ENCODE data around the gene RHOB. TPM values are rescaled to one million over a fixed set of nuclear protein-coding genes. Genes with fewer than 3 reads are reported as not detected.

Gene RHOB
- total and polyA plus RNA-seq, 4 donors: 82.6 to 634 (median 160) TPM

- no peaks in the 10 kb centered on the region for H3K36me3 ChIP-seq (ENCODE audit: control insufficient read depth in 4 of 4, insufficient read depth in 3 of 4, low read depth in 1 of 4, low read length in 3 of 4)
- H3K4me3 ChIP-seq (ENCODE audit: low read depth in 1 of 3, low read length in 3 of 3): no peak overlapping the region
- no peaks in the 10 kb centered on the region for H3K9me3 ChIP-seq (ENCODE audit: control insufficient read depth in 4 of 4, low read length in 3 of 4)
- no peaks in the 10 kb centered on the region for H3K4me1 ChIP-seq (ENCODE audit: control insufficient read depth in 4 of 4, insufficient read depth in 4 of 4, low read length in 3 of 4)
- no peak for DNase-seq (ENCODE audit: low spot score)
- H3K9ac ChIP-seq (ENCODE audit: low read depth in 1 of 2, low read length in 2 of 2): no peak overlapping the region
- no peak overlapping the region for H3K27ac ChIP-seq (ENCODE audit: low read depth in 1 of 2, low read length in 2 of 2)
- H3K27me3 ChIP-seq (ENCODE audit: control insufficient read depth in 4 of 4, insufficient read depth in 4 of 4, low read length in 3 of 4): no peaks in the 10 kb centered on the region
- 86% methylated on average over 10 of the region's 10 CpGs for WGBS
- TF ChIP-seq JUND (IDR thresholded peaks at IDR 0.05) (no peak), YY1 (IDR thresholded peaks at IDR 0.05) (no peak), REST (IDR thresholded peaks at IDR 0.05) (no peak), ATF3 (IDR thresholded peaks at IDR 0.05) (no peak), GABPA (IDR thresholded peaks at IDR 0.05 in 1 of 2, conservative IDR thresholded peaks at IDR 0.05 in 1 of 2) (no peak), SP1 (IDR thresholded peaks at IDR 0.05) (no peak), FOXA2 (IDR thresholded peaks at IDR 0.05) (no peak), NR2F2 (IDR thresholded peaks at IDR 0.05) (no peak), EGR1 (IDR thresholded peaks at IDR 0.05; ENCODE audit: low read depth in 2 of 2) (no peak), HNF4G (IDR thresholded peaks at IDR 0.05) (no peak)
These were observed 49.4 kb downstream of the RHOB start for GRCh38 chr2:20496076-20496872.

DNA sequence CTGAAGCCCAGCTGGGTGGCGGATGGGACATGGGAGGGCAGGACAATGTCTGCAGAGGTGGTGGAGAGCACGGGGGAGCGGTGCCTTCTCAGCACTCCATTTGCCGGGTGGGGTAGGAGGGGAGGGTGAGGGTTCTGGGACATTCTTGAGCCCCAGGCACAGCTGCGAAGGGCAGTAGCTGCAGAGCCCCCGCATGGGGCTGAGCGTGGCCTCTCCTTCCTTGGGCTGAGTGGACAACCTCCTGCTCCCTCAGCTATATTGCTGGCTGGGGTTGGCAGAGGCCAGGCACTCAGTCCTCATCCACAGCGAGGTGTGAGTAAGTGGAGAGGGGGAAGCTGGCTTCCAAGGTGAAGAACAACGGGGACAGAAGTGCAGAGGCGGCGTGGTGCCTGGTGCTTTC, 50.1 kb downstream of the RHOB start:
- TF ChIP-seq RAD21 (IDR thresholded peaks at IDR 0.05): no peak
- TF ChIP-seq SP1 (IDR thresholded peaks at IDR 0.05): no peak
- TF ChIP-seq YY1 (IDR thresholded peaks at IDR 0.05): no peak
- no peak for TF ChIP-seq HNF4A (conservative IDR thresholded peaks at IDR 0.05)
- no peak for TF ChIP-seq RXRA (IDR thresholded peaks at IDR 0.05)
- TF ChIP-seq NR2F2 (IDR thresholded peaks at IDR 0.05): no peak
- TF ChIP-seq, protein P1, sequence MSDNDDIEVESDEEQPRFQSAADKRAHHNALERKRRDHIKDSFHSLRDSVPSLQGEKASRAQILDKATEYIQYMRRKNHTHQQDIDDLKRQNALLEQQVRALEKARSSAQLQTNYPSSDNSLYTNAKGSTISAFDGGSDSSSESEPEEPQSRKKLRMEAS (IDR thresholded peaks at IDR 0.05): no peak
- no peak for TF ChIP-seq TAF1 (conservative IDR thresholded peaks at IDR 0.05)
- TF ChIP-seq FOXA2 (IDR thresholded peaks at IDR 0.05): no peak
- TF ChIP-seq GABPA (IDR thresholded peaks at IDR 0.05 in 1 of 2, conservative IDR thresholded peaks at IDR 0.05 in 1 of 2): no peak
- TF ChIP-seq FOXA1 (IDR thresholded peaks at IDR 0.05): no peak
- TF ChIP-seq CTCF (IDR thresholded peaks at IDR 0.05; ENCODE audit: low read depth, low read length, missing input control): no peak
- no peak for TF ChIP-seq REST (IDR thresholded peaks at IDR 0.05)
- no peak for TF ChIP-seq ATF3 (IDR thresholded peaks at IDR 0.05)
- TF ChIP-seq HNF4G (IDR thresholded peaks at IDR 0.05): no peak
- no peak for TF ChIP-seq EGR1 (IDR thresholded peaks at IDR 0.05; ENCODE audit: low read depth in 2 of 2)
- TF ChIP-seq JUND (IDR thresholded peaks at IDR 0.05): no peak
- no peak for TF ChIP-seq ZBTB33 (IDR thresholded peaks at IDR 0.05)
- Histone ChIP-seq H3K27ac (ENCODE audit: low read depth in 1 of 2, low read length in 2 of 2) (no peak overlapping the region), H3K4me3 (ENCODE audit: low read depth in 1 of 3, low read length in 3 of 3) (no peak overlapping the region), H3K9ac (ENCODE audit: low read depth in 1 of 2, low read length in 2 of 2) (no peak overlapping the region), H3K9me3 (ENCODE audit: control insufficient read depth in 4 of 4, low read length in 3 of 4) (no peaks in the 10 kb centered on the region), H3K4me1 (ENCODE audit: control insufficient read depth in 4 of 4, insufficient read depth in 4 of 4, low read length in 3 of 4) (no peaks in the 10 kb centered on the region), H3K36me3 (ENCODE audit: control insufficient read depth in 4 of 4, insufficient read depth in 3 of 4, low read depth in 1 of 4, low read length in 3 of 4) (no peaks in the 10 kb centered on the region), H3K27me3 (ENCODE audit: control insufficient read depth in 4 of 4, insufficient read depth in 4 of 4, low read length in 3 of 4) (no peaks in the 10 kb centered on the region)
- no peak for DNase-seq (ENCODE audit: low spot score)
- 87% methylated on average over 11 of the region's 11 CpGs for WGBS

All from liver (tissue), 9 donors.